K562 (cell line): Measurements from ENCODE around the gene SIM1.

ENCODE experiments used
- COPS2 ChIP-seq: fragments of 450-650 bp; conservative IDR thresholded peaks from 2 replicates; pipeline ENCODE4 v1.6.1; 2016; ENCODE audit warnings: mild to moderate bottlenecking, moderate library complexity
- POLR2A ChIP-seq: fragments of 450-650 bp; conservative IDR thresholded peaks from 2 replicates; pipeline ENCODE4 v1.6.1; 2016
- TAF1 ChIP-seq: IDR thresholded peaks from 2 replicates; pipeline ENCODE4 v1.6.1; 2011; ENCODE audit warnings: mild to moderate bottlenecking, low read length, moderate library complexity; ENCODE audit not compliant: insufficient read depth, control insufficient read depth, severe bottlenecking; ENCODE audit errors: extremely low read depth

- TF ChIP-seq TAF1, result no peak
- TF ChIP-seq POLR2A, result no peak
- TF ChIP-seq COPS2, result no peak
Observed at GRCh38 chr6:100454551-100455229, 10.0 kb downstream of the SIM1 start.
